ENCODE data around the gene RNF167.
A peak's percentile ranks its signal among the peaks of the same experiment; 100 is the strongest.

Gene RNF167

GRCh38 chr17:4940555-4941318, 669 bp downstream of the RNF167 start:
- DNase-seq = no peak

- DNase-seq = no peak
These were observed 1.2 kb downstream of the RNF167 start for GRCh38 chr17:4941319-4941610.

DNA sequence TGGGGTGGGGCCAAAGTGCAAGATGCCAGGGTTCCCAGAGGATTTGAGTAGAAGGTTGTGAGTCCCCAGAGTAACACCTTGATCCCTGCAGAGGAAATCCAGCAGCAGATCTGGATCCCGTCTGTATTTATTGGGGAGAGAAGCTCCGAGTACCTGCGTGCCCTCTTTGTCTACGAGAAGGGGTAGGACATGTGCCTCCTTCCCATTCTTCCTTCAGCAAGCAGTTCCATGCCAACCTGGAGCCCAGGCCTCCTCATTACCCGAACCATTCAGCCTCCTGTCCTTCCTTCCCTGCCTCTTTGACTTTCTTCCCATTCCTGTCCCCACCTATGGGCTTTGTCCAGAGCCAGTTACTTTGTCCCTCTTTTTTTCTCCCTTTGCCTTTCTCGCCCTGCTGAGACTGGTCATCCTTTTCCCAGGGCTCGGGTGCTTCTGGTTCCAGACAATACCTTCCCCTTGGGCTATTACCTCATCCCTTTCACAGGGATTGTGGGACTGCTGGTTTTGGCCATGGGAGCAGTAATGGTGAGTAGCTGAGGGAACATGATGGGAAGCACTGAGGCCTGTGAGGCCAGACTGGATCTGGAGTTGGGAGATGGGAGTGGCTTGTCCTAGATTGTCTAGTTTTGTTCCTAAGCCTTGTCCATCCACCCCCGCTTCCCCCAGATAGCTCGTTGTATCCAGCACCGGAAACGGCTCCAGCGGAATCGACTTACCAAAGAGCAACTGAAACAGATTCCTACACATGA, 2.9 kb downstream of the RNF167 start:
- no peak for DNase-seq

GRCh38 chr17:4944163-4944553, 4.1 kb downstream of the RNF167 start:
- DNase-seq = no peak

- DNase-seq = no peak
These were observed 4.6 kb downstream of the RNF167 start for GRCh38 chr17:4944554-4945175.

DNA sequence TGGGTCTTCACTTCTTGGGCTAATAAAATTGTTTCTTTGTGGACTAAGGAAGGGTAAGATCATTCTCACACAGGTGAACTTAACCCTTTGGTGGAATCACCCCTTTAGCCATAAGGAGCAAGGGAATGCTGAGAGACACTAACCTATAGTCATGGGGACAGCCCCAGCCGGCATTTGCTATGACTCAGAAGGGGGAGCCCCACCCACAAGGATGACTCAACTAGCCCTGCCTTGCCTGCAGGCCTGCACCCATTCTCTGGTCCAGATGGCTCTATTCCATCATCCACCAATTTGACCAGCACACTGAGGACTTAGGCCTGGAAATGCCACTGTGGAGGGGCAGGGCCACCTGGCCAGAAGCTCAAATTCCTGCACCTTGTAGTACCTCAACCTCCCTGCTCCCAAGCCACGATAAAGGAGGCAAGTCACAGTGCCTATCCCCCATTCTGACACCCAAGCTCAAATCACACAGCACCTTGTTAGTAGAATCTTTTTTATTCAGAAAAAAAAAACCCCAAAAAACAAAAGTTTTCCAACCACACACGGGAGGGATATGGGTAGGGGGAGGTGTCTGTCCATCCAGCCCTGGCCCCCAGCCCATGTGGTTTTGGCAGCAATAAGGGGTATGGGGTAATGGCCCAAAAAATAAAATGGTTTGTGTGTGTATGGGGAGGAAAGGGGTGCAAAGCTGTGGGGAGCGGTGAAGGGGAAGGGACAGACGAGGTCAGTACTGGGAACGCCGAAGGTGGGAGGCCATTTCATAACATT, 5.3 kb downstream of the RNF167 start:
- DNase-seq = no peak

- DNase-seq = no peak
These were observed 5.8 kb downstream of the RNF167 start for GRCh38 chr17:4945944-4946280.

DNA sequence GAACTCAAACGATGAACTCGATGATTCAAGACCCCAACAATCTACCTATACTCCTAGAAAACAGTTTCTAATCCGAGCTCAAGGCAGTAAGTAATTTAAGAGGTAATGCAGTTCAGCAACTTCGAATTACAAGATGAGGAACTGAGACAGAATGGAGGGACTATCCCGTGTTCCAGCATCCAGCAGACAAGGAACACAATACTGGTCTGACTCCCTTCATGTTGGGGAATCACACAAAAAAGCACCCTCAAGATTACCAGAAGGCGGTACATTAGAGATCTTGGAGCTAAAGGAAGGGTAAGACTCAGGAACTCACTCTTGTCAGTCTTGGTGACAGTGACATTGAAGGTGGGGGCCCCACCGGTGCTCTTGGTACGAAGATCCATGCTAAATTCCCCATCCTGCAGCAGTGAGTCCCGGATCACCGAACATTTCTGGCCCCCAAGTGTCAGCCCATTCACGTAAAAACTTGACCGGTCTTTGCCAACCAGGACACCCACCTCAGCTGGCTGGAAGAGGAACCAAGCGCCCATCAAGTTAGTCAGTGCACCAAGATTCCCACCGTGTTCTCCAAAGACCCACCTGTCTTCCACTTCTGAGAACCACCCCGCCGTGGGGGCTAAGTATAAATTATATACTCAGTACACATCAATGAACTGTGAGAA, 6.4 kb downstream of the RNF167 start:
- DNase-seq = no peak

GRCh38 chr17:4947010-4947410, 6.9 kb downstream of the RNF167 start:
- no peak for DNase-seq

GRCh38 chr17:4947411-4948165, 7.5 kb downstream of the RNF167 start:
- no peak for DNase-seq

GRCh38 chr17:4948166-4948930, 8.3 kb downstream of the RNF167 start, which contains the start of gene PFN1:
Gene PFN1, minus strand, starts transcription at chr17:4948530. Its CDS starts 136 bp downstream, at chr17:4948394.
- peak; percentile 69 for DNase-seq

DNA sequence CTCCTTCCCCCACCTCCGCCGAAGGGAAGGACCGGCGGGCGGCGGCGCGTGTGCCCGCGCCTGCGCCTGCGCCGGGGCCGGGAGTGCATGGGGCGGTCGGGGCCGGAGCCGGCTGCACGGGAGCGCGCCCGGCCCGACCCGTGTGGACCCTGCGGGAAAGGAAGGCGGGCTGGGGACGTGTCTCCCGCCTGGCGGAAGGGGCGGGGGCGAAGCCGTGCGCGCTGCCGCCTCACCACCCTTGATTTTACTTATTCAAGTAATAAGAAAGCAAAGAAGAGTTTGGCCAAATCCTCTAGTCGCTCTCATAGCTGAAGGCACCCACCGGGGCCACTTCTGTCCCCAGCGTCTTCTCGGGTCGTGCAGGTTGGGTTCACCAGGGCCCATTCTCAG, 8.9 kb downstream of the RNF167 start:
- DNase-seq = peak; percentile 69

DNA sequence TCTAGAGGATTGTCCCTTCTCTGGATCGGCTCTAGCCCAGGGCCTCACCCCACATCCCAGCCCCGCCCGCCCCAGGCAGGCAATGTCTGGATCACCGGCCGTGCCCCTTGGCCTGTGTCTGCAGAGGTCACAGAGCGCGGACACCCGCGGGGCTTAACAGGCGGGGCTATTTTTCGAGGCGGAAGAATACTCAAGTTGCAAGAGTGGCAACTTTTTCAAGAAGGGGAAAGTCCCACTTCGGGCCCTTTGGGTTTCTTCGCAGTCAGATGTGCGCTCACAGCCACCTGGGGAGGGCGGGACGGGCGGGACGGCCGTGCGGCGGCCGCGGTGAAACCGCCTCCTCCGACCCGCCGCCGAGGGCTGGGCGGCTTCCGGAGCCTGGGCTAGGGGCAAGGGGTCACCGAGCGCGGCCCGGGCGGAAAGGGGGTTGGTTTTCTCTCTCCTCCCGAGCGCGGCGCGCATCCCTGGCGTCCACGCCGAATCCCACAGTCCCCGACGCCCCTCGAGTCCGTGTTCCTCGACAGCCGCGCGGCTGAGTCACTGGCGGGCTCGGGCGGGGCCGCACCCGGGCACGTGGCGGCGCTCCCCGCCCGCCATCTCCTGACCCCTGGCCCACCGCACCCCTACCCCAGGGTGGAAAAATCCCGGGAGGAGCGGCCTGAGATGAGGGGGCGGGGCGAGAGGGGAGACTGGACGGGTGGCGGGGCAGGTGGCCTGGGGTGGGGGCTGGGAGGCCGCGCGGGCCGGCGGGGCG, 9.4 kb downstream of the RNF167 start:
- DNase-seq = no peak

- peak; percentile 31 for DNase-seq
These were observed 10.1 kb downstream of the RNF167 start for GRCh38 chr17:4950075-4950745.

DNA sequence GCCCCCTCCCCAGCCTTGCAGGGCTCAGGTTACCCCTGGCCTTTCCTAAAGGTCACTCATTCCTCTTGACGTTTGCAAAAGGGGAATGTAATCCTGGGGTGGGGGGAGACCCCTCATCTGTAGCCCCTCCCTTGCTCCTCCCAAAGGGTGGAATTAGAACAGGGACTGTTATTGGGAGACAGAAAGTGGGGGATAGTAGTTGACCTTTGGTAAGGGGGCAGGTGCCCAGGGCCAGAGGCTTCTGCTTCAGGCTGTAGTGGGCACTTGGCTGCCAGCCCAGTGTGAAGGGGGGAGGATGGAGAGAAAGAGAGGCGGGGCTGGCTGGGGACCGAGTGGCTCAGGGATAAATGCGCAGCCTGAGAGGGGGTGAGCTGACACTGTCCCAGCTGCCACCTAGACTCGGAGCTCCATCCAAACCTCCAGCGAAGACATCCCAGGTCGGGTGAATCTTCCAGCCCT, 10.7 kb downstream of the RNF167 start, which contains the start of gene ENO3:
Gene ENO3 (plus strand): TSS at position 374 of the 459 bp plus-strand sequence. CDS start 711 bp downstream, outside the sequence.
- DNase-seq = peak; percentile 6

- no peak for DNase-seq
These were observed 11.4 kb downstream of the RNF167 start for GRCh38 chr17:4951486-4951885.

DNA sequence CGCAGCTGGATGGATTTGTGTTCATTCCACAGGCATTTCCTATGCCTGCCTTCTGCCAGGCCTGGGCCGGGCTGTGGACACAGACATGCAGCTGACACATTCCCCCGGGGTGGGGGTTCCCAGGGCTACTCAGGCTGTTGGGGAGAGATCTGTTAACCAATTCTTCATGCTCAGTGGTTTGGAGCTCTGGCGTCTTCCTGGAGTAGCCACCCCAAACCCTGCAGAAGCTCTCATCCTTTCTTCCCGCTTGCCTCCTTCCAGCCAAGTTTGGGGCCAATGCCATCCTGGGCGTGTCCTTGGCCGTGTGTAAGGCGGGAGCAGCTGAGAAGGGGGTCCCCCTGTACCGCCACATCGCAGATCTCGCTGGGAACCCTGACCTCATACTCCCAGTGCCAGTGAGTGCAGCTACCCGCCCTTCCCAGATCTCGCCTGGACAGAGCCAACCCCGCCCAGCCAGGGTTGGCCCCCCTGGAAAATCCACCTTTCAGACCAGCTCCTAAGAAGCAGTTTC, 13.4 kb downstream of the RNF167 start:
- no peak for DNase-seq

GRCh38 chr17:4955091-4955490, 15.0 kb downstream of the RNF167 start:
- DNase-seq = no peak

DNA sequence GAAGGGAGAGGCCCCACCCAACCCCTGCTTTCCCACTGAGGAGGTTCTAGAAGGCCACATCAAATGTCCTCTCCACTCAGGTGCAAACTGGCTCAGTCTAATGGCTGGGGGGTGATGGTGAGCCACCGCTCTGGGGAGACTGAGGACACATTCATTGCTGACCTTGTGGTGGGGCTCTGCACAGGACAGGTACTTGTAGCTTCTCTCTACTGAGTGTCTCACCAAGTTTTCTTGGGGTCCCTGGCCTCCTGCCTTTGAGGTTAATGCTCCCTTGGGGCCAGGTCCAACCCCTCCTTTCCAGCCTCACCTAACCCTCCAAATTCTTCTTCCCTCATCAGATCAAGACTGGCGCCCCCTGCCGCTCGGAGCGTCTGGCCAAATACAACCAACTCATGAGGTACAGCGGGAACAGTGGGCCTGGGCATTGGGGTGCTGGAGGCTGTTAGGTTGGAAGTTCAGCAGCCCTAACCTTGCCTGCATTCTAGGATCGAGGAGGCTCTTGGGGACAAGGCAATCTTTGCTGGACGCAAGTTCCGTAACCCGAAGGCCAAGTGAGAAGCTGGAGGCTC, 16.5 kb downstream of the RNF167 start:
- no peak for DNase-seq
